Measurements from ENCODE around the gene TLE4. TPM values are rescaled to one million over a fixed set of nuclear protein-coding genes. Genes with fewer than 3 reads are reported as not detected.

Gene TLE4
- total RNA-seq, 2 donors from 2014 or later, result 24.2 to 34.9 TPM

GRCh38 chr9:79569814-79570447 is 1.8 kb upstream of the TLE4 start:
- intact Hi-C loops (cut with DNase I), result loop anchor here in 1 of 2 donors (5.0 kb wide), 1 partner anchor 972 kb away; no protein-coding TSS in a partner anchor
- DNase-seq (ENCODE audit: low spot score), result no peak

GRCh38 chr9:79570448-79571308 is 1.1 kb upstream of the TLE4 start:
- intact Hi-C loops (cut with DNase I), result loop anchor here in 1 of 2 donors (5.0 kb wide), 1 partner anchor 972 kb away; no protein-coding TSS in a partner anchor
- DNase-seq (ENCODE audit: low spot score), result peak; percentile 89

GRCh38 chr9:79572032-79572607 is 355 bp downstream of the TLE4 start:
- no peak for DNase-seq (ENCODE audit: low spot score)
- intact Hi-C loops (cut with DNase I), result loop anchor here in 1 of 2 donors (5.0 kb wide), 1 partner anchor 970 kb away; no protein-coding TSS in a partner anchor

GRCh38 chr9:79572608-79573411 is 1.0 kb downstream of the TLE4 start:
- peak; percentile 87 for DNase-seq (ENCODE audit: low spot score)
- intact Hi-C loops (cut with DNase I), result loop anchor here in 1 of 2 donors (5.0 kb wide), 1 partner anchor 969 kb away; no protein-coding TSS in a partner anchor

- no peak for DNase-seq (ENCODE audit: low spot score)
- intact Hi-C loops (cut with DNase I), result loop anchor here in 1 of 2 donors (5.0 kb wide), 1 partner anchor 969 kb away; no protein-coding TSS in a partner anchor
Measured at GRCh38 chr9:79573412-79573923, 1.7 kb downstream of the TLE4 start.

- intact Hi-C loops (cut with DNase I), result loop anchor here in 1 of 2 donors (5.0 kb wide), 1 partner anchor 968 kb away; no protein-coding TSS in a partner anchor
- no peak for DNase-seq (ENCODE audit: low spot score)
Measured at GRCh38 chr9:79574136-79574535, 2.4 kb downstream of the TLE4 start.

- intact Hi-C loops (cut with DNase I), result loop anchor here in 1 of 2 donors (5.0 kb wide), 1 partner anchor 968 kb away; no protein-coding TSS in a partner anchor
- DNase-seq (ENCODE audit: low spot score), result no peak
Measured at GRCh38 chr9:79574781-79575180, 3.0 kb downstream of the TLE4 start.

GRCh38 chr9:79575547-79575946 is 3.8 kb downstream of the TLE4 start:
- intact Hi-C loops (cut with DNase I), result no loop called here
- DNase-seq (ENCODE audit: low spot score), result no peak

- intact Hi-C loops (cut with DNase I), result no loop called here
Measured at GRCh38 chr9:79577969-79578723, 6.4 kb downstream of the TLE4 start.

GRCh38 chr9:79578891-79579290 is 7.1 kb downstream of the TLE4 start:
- intact Hi-C loops (cut with DNase I), result no loop called here
- DNase-seq (ENCODE audit: low spot score), result no peak

More at GRCh38 chr9:79577969-79578723, 6.4 kb downstream of the TLE4 start:
- DNase-seq (ENCODE audit: low spot score), result no peak

- intact Hi-C loops (cut with DNase I), result no loop called here
- no peak for DNase-seq (ENCODE audit: low spot score)
Measured at GRCh38 chr9:79579624-79580023, 7.9 kb downstream of the TLE4 start.

- DNase-seq (ENCODE audit: low spot score), result no peak
- intact Hi-C loops (cut with DNase I), result no loop called here
Measured at GRCh38 chr9:79580055-79580454, 8.3 kb downstream of the TLE4 start.

GRCh38 chr9:79581388-79581787 is 9.6 kb downstream of the TLE4 start:
- no peak for DNase-seq (ENCODE audit: low spot score)
- intact Hi-C loops (cut with DNase I), result no loop called here

- intact Hi-C loops (cut with DNase I), result no loop called here
- no peak for DNase-seq (ENCODE audit: low spot score)
Measured at GRCh38 chr9:79581794-79582193, 10.0 kb downstream of the TLE4 start.

GRCh38 chr9:79583952-79584654 is 12.3 kb downstream of the TLE4 start:
- DNase-seq (ENCODE audit: low spot score), result peak; percentile 86
- intact Hi-C loops (cut with DNase I), result no loop called here

GRCh38 chr9:79584655-79584982 is 12.9 kb downstream of the TLE4 start:
- no peak for DNase-seq (ENCODE audit: low spot score)
- intact Hi-C loops (cut with DNase I), result no loop called here

GRCh38 chr9:79588488-79589223 is 16.9 kb downstream of the TLE4 start:
- intact Hi-C loops (cut with DNase I), result no loop called here
- no peak for DNase-seq (ENCODE audit: low spot score)

Measured in posterior vena cava (tissue), 2 donors.